Stimulated activated CD8-positive, alpha-beta memory T cell treated with anti-CD3 and anti-CD28 coated beads, Interleukin-7, amount 100 ng/mL, for 48 hours (primary cell): ENCODE results near the gene KDM4C.
"Not testable (repeated sequence)": the region's sequence is repeated elsewhere in the genome, so short reads cannot be mapped to it uniquely, and the experiment has no call there.

Experiments used
- DNase-seq, 2 donors: peaks; one replicate each; pipeline ENCODE4 v3.0.0-alpha.2; 2020; ENCODE audit warnings: low read depth in 1 of 2; ENCODE audit errors: extremely low read depth in 1 of 2

Gene KDM4C

DNA sequence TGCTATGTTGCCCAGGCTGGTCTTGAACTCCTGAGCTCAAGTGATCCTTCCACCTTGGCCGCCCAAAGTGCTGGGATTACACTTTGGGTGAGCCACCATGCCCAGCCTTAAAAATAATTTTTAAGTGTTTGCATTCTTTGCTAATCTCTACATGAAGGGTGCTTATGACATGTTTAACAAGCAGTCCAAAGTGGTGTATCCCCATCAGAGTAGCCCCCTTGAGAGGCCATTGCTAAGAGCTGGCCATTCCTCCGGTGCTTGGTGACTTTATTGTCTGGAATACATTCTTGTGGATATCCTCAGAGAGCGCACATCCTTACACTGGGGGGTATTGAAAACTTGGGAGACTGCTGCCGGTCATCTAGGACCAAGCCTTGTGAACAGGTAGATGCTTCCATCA, 395.4 kb downstream of the KDM4C start:
- no peak for DNase-seq

DNA sequence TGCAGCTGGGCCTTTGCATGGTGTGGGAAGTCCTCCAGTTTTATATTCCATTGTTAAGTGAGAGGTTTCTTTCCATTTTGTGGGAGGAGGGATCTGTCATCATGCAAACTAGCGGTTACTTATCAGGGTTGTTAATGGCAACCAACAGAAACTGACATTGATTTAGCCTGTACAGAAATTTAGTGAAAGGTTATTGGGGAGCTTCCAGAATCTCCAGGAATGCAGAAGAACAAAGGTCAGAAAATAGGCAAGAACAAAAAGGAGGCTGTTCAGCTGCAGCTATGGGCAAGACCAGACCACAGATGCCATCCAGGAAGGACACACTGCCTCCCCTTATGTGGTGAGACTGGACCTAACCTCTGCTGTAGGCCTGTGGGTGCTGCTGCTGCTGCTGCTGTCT, 395.8 kb downstream of the KDM4C start:
- no peak for DNase-seq

GRCh38 chr9:7154003-7154619, 396.3 kb downstream of the KDM4C start:
- no peak for DNase-seq

DNA sequence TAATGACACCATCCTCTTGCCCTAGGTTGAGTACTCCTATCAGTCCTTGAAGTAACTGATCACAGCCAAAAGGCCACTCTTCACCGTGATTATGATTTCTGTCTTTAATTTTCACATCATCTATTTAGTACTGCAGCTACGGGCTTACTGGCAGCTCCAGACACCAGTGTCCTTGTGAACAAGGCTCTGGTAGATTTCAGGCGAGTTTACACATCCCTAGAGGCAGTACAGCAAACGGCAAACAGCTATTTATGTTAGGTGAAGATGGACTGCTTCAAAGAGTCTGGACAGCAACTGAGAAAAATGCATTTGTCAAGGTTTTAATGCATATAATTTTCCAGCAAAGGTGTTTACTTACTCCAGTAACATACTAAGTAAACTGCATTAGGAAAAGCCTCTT, 396.9 kb downstream of the KDM4C start:
- DNase-seq: no peak

- no peak for DNase-seq
These were observed 403.7 kb downstream of the KDM4C start for GRCh38 chr9:7161469-7161868.

- DNase-seq: no peak
These were observed 406.2 kb downstream of the KDM4C start for GRCh38 chr9:7163932-7164331.

DNA sequence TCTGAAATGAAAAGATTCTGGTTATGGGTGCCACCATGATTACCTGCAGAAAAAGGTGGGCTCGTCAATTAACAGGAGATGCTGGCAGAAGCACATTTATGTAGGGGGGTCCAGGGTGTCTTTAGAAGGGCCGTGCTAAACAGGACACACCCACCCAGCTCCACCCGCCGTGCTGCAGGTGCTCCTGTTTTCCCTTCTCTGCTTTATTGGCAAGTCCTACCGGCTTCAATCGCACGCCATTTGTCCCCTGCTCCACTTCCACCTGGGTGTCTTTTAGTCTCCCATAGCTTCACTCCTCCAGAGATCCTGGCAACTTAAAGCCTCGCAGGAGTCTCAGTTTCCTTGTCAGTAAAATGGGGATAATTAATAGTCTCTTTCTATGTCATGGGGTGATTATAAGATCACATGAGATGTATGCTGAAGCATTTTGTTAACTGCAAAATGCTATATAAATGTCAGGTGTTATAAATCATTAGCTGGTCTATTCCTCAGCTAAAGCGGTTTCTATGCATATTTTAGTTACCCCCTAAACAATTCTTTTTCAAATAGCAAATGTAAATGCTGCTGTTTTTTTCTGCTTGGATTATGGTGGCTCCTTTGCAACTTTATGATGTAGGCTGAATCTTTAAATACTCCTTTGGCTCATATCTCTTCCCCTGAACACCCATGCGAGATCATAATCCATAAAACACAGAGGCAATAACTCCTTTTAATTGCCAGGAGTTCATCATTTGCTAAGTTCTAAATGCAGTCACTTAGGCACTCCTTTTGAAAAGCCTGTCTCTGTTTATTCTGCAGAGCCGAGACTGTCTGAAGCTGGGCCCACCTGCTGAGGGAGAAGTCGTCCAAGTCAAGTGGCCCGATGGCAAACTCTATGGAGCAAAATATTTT, 406.9 kb downstream of the KDM4C start:
- no peak for DNase-seq

DNA sequence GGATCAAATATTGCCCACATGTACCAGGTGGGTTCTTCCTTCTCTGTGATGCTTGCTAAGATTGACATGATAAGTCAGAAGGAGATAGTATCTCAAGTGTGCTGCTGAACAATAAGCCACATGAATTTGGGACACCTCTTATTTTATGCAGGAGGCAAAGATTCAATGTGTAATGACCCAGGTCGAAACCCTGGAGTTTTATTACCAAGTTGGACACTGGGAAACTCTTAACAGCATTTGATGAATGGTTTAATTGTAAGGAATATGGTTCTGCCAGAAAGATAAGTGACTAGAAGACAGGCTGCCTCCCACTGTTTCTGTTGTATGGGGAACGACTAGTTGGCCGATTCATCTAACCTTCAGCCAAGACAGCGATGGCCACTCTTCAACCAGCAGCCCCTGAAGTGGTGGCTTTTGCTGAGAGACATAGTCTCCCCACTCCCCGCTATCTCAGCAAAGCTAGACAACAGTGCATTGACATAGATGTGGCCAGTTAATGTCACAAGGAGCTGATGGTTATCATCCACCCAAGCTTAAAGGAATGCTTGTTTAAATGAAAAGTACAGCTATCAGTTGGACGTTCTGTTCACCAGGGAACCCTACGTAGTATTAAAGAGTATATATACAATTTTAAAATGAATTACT, 407.7 kb downstream of the KDM4C start:
- DNase-seq: no peak

DNA sequence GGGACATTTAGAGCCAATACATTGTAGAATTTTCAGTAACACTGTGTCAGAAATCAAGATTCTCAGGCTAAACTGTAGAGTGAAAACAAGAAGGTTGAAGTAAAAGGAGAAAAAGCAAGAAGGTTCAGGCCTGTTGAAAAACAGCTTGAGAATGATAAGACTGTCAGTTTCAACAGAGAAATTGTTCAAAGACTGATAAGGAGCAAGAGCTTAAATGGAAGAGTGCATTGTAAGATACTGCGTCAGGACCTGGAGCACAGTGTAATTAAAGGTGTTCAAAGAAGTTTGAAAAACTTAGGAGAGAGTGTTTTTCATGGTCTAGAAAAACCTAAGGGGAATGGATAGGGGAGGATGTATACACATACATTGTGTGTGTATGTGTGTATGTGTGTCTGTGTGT, 408.3 kb downstream of the KDM4C start:
- DNase-seq: no peak

GRCh38 chr9:7169717-7170389, 412.1 kb downstream of the KDM4C start:
- no peak for DNase-seq

DNA sequence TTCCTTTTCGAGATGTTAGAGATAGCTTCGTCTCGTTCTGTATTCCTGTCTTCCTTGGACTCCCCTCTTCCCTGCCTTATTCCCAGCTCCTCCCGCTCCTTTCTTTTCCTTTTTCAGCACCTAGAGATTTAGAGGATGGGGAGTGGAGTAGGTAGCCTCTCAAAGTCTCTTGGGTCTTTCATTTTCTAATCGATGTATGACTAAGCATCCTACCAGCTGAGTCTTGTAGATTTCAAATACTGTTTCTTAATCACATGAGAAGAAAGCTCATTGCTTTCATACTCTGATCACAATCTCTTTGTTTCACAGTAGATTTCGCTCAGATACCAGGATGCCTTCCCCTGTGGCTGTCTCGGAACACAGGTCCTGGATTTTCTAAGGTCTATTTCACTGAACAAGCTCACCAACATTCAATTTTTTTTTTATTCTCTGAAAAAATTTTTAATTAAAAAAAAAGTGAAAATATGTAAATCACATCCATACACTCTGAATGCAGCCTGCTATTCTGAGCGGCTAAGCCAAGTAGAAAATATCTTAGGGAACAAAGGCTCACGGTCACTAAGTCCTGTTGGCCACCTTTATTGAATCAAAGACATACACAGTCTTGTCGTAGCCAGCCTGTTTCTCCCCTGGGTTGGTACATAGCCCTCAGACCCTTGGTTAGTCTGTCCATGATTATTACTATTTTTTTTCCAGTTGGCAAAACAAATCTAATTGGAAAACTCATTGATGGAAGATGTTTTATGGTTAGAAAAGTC, 413.8 kb downstream of the KDM4C start:
- no peak for DNase-seq

GRCh38 chr9:7172154-7173115, 414.7 kb downstream of the KDM4C start:
- DNase-seq: no peak

GRCh38 chr9:7173139-7173538, 415.4 kb downstream of the KDM4C start:
- DNase-seq: no peak

- DNase-seq: no peak
These were observed 416.5 kb downstream of the KDM4C start for GRCh38 chr9:7174301-7174700.

GRCh38 chr9:7174884-7175283, 417.1 kb downstream of the KDM4C start:
- no peak for DNase-seq

DNA sequence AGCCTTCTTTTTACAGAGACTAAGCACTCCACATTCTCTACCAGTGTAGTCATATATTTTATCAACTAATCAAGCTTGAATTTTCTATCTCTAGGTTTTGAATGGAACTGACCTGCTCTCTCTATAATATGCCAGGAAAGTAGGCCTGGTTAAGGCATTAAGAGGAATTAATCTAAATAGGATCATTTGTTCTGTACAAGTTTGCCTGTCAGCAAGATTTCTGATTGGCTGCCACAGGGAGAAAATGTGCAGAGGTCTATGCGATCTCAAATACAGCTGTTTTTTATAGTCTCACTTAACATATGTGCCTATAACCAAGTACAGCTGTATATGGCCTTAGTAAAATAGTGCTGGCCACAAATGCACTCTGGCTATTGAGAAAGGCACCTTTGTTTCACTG, 418.8 kb downstream of the KDM4C start:
- DNase-seq: no peak

GRCh38 chr9:7177383-7177782, 419.6 kb downstream of the KDM4C start:
- DNase-seq: no peak

GRCh38 chr9:7178729-7179128, 421.0 kb downstream of the KDM4C start:
- DNase-seq: no peak

DNA sequence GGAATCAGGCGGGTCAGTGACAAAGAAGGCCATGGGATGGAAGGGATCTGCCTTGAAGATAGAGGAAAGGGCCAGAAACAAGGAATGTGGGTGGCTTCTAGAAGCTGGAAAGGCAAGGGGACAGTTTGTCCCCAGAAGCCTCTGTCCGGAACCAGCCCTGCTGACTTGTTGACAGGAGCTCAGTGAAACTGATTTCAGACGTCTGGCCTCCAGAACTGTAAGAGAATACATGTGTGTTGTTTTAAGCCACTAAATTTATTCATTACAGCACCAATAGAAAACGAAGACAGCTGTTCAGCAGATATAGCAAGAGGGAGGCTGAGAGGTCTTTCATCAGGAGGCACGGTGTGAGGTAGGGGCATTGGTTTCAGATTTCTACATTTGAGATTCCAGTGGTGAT, 422.5 kb downstream of the KDM4C start:
- no peak for DNase-seq

DNA sequence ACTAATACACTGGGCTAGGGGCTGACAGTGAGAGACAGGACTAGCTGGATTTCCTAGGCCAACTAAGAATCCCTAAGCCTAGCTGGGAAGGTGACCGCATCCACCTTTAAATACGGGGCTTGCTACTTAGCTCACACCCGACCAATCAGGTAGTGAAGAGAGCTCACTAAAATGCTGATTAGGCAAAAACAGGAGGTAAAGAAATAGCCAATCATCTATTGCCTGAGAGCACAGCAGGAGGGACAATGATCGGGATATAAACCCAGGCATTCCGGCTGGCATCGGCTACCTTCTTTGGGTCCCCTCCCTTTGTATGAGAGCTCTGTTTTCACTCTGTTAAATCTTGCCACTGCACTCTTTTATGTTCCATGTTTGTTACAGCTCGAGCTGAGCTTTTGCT, 425.4 kb downstream of the KDM4C start:
- not testable (repeated sequence) for DNase-seq
